PC-9 (cell line): ENCODE measurements around the gene ATP8A1.

Source experiments
- CTCF ChIP-seq: fragments of 200-600 bp; sonication (generic); conservative IDR thresholded peaks from 2 replicates; pipeline ENCODE4 v1.6.1; 2017; ENCODE audit warnings: mixed run types, antibody characterized with exemption, mild to moderate bottlenecking, moderate library complexity
- EZH2 ChIP-seq: fragments of 200-600 bp; sonication (generic); IDR thresholded peaks from 2 replicates; pipeline ENCODE4 v1.8.0; 2017; ENCODE audit warnings: antibody characterized with exemption, low read depth

GRCh38 chr4:42630908-42631307 is 26.0 kb downstream of the ATP8A1 start:
- TF ChIP-seq CTCF (no peak), EZH2 (no peak)
